Keratinocyte (primary cell): ENCODE measurements around the gene C4B. TPM values are rescaled to one million over a fixed set of nuclear protein-coding genes. Genes with fewer than 3 reads are reported as not detected.

Experiments
- DNase-seq: peaks from one replicate; pipeline ENCODE4 v3.0.0-alpha.2; 2011; ENCODE audit warnings: low read depth, missing footprints, low spot score
- FAIRE-seq: peaks from 2 replicates; lab custom pipeline; 2011; peaks lifted over from hg19 to GRCh38; lab: Jason Lieb, UNC
- H2AFZ ChIP-seq: 2 replicates; pipeline ENCODE4 v1.6.0; 2012; ENCODE audit warnings: low read length, control low read depth, inconsistent platforms; ENCODE audit not compliant: control insufficient read depth
- H3K27ac ChIP-seq: 2 replicates; pipeline ENCODE4 v1.5.1; 2011; ENCODE audit warnings: low read length; ENCODE audit not compliant: control insufficient read depth, insufficient read depth
- H3K27me3 ChIP-seq: 3 replicates; pipeline ENCODE4 v1.6.0; 2011; ENCODE audit warnings: low read length; ENCODE audit not compliant: control insufficient read depth, insufficient read depth; ENCODE audit errors: extremely low read depth
- H3K36me3 ChIP-seq, 2 experiments: 2 replicates in 1 of 2; 3 replicates in 1 of 2; pipeline ENCODE4 v1.5.1; 2011; ENCODE audit warnings: low read length in 2 of 2, mild to moderate bottlenecking in 1 of 2; ENCODE audit not compliant: control insufficient read depth in 2 of 2, insufficient read depth in 2 of 2; ENCODE audit errors: extremely low read depth in 1 of 2
- H3K4me1 ChIP-seq: 3 replicates; pipeline ENCODE4 v1.5.1; 2011; ENCODE audit warnings: low read length; ENCODE audit not compliant: control insufficient read depth, insufficient read depth; ENCODE audit errors: extremely low read depth
- H3K4me2 ChIP-seq: 3 replicates; pipeline ENCODE4 v1.6.0; 2011; ENCODE audit warnings: low read depth, low read length; ENCODE audit not compliant: control insufficient read depth, insufficient read depth; ENCODE audit errors: extremely low read depth
- H3K4me3 ChIP-seq, 3 experiments: fragments of 200-600 bp in 1 of 3; sonication (generic) in 1 of 3; 2 replicates in 2 of 3; 3 replicates in 1 of 3; pipeline ENCODE4 v1.5.1; 2011 to 2016; ENCODE audit warnings: low read length in 3 of 3, mild to moderate bottlenecking in 3 of 3, control low read depth in 2 of 3, inconsistent platforms in 1 of 3, low read depth in 1 of 3, mixed read lengths in 1 of 3, mixed run types in 1 of 3, moderate library complexity in 1 of 3; ENCODE audit not compliant: control insufficient read depth in 2 of 3, insufficient read depth in 2 of 3; ENCODE audit errors: extremely low read depth in 1 of 3
- H3K79me2 ChIP-seq: 2 replicates; pipeline ENCODE4 v1.6.0; 2012; ENCODE audit warnings: low read length; ENCODE audit not compliant: control insufficient read depth, insufficient read depth
- H3K9ac ChIP-seq: 3 replicates; pipeline ENCODE4 v1.6.0; 2011; ENCODE audit warnings: low read length; ENCODE audit not compliant: control insufficient read depth, insufficient read depth; ENCODE audit errors: extremely low read depth
- H3K9me1 ChIP-seq: 3 replicates; pipeline ENCODE4 v1.6.0; 2011; ENCODE audit warnings: low read length; ENCODE audit not compliant: control insufficient read depth, insufficient read depth; ENCODE audit errors: extremely low read depth
- H3K9me3 ChIP-seq: 2 replicates; pipeline ENCODE4 v1.5.1; 2012; ENCODE audit warnings: low read depth, low read length; ENCODE audit not compliant: control insufficient read depth
- H4K20me1 ChIP-seq: 3 replicates; pipeline ENCODE4 v1.6.0; 2011; ENCODE audit warnings: low read length; ENCODE audit not compliant: control insufficient read depth, insufficient read depth; ENCODE audit errors: extremely low read depth
- CTCF ChIP-seq, 3 experiments: IDR thresholded peaks in 1 of 3; conservative IDR thresholded peaks in 1 of 3; optimal IDR thresholded peaks in 1 of 3; 2 replicates in 2 of 3; 3 replicates in 1 of 3; pipeline versions ENCODE3 to v1.5.1; 2011; ENCODE audit warnings: low read length in 3 of 3, mild to moderate bottlenecking in 3 of 3, moderate library complexity in 2 of 3, control low read depth in 1 of 3, inconsistent platforms in 1 of 3; ENCODE audit not compliant: insufficient read depth in 2 of 3; ENCODE audit errors: extremely low read depth in 1 of 3
- EZH2 ChIP-seq: IDR thresholded peaks from one replicate; pipeline ENCODE4 v1.6.1; 2012; ENCODE audit warnings: inconsistent platforms, mild to moderate bottlenecking, low read length, moderate library complexity
- dilution Hi-C: fragments of 300-500 bp; cut with MboI; formaldehyde crosslinking; loops from one replicate; pipeline ENCODE4 v1.7.0; 2020; ENCODE audit warnings: low sequenced_read_pairs; ENCODE audit not compliant: extremely low pct_ligation_motif_present
- polyA plus RNA-seq, 5 experiments: library from polyadenylated mRNA; depleted of rRNA in 3 of 5; stranded (reverse) in 3 of 5; stranded (forward) in 1 of 5; unstranded in 1 of 5; fragments of >200 nt; gene quantifications; 1 replicate in 1 of 5; 2 replicates in 3 of 5; 3 replicates in 1 of 5; pipeline versions ENCODE4 v1.2.1 to v1.2.3, GENCODE V29; 2011 to 2012; ENCODE audit warnings: missing spikeins in 2 of 5, low read depth in 1 of 5, low replicate concordance in 1 of 5

The C4B gene
- polyA plus RNA-seq, 1 donor (not counting 4 experiments of a cell fraction or from before 2014, with no cell fraction given): 1.8 TPM

GRCh38 chr6:32069878-32070515 lies 55.4 kb downstream of the C4B start:
- dilution Hi-C loops: no loop called here
- no peak overlapping the region for H3K27ac ChIP-seq
- FAIRE-seq: no peak

GRCh38 chr6:32070814-32071543 lies 56.4 kb downstream of the C4B start:
- Histone ChIP-seq H3K4me1 (peaks cover 2% of the 10 kb centered on the region), H3K27ac (no peak overlapping the region), H3K4me3 (no peak overlapping the region), H2AFZ (no peak overlapping the region), H3K36me3 (no peaks in the 10 kb centered on the region), H3K9me1 (no peaks in the 10 kb centered on the region), H3K4me2 (no peak overlapping the region), H3K27me3 (no peaks in the 10 kb centered on the region), H3K79me2 (no peaks in the 10 kb centered on the region), H3K9me3 (no peaks in the 10 kb centered on the region), H4K20me1 (no peaks in the 10 kb centered on the region), H3K9ac (no peak overlapping the region)
- no peak for DNase-seq
- no peak for FAIRE-seq
- TF ChIP-seq CTCF (optimal IDR thresholded peaks at IDR 0.05 in 1 of 3, IDR thresholded peaks at IDR 0.05 in 1 of 3, conservative IDR thresholded peaks at IDR 0.05 in 1 of 3; ENCODE audit: extremely low read depth in 1 of 3, insufficient read depth in 2 of 3, low read length in 3 of 3): no peak
- no peak for TF ChIP-seq EZH2
- dilution Hi-C loops: no loop called here

More at GRCh38 chr6:32069878-32070515, 55.4 kb downstream of the C4B start:
- Histone ChIP-seq H3K27me3 (no peaks in the 10 kb centered on the region), H3K79me2 (no peaks in the 10 kb centered on the region), H3K36me3 (no peaks in the 10 kb centered on the region), H3K4me3 (no peak overlapping the region), H3K4me1 (no peaks in the 10 kb centered on the region), H3K9me3 (no peaks in the 10 kb centered on the region), H4K20me1 (no peaks in the 10 kb centered on the region), H2AFZ (no peak overlapping the region), H3K9ac (no peak overlapping the region), H3K4me2 (no peak overlapping the region), H3K9me1 (no peaks in the 10 kb centered on the region)
- DNase-seq: no peak
- TF ChIP-seq CTCF (optimal IDR thresholded peaks at IDR 0.05 in 1 of 3, IDR thresholded peaks at IDR 0.05 in 1 of 3, conservative IDR thresholded peaks at IDR 0.05 in 1 of 3; ENCODE audit: extremely low read depth in 1 of 3, insufficient read depth in 2 of 3, low read length in 3 of 3): no peak
- no peak for TF ChIP-seq EZH2
